HepG2 (cell line): ENCODE data around the gene ZNF853. TPM values are rescaled to one million over a fixed set of nuclear protein-coding genes. Genes with fewer than 3 reads are reported as not detected.

Experiments used
- ATAC-seq: fragments of 200-7000 bp; cut with Tn5 transposase; 3 replicates; pipeline ENCODE4 v1.9.1; 2020; ENCODE audit warnings: mild to moderate bottlenecking, moderate library complexity
- BruUV-seq: library from RNA; stranded (reverse); fragments of 400-500 nt; replicated peaks from 2 replicates; lab custom pipeline; 2021; lab: Mats Ljungman, UMichigan
- CTCF ChIA-PET: fragments of 300-600 bp; formaldehyde crosslinking; extraction: SDS; loops from one replicate; lab custom pipeline; 2021; ENCODE audit warnings: low total read pairs, inconsistent platforms, low intra/inter-chr PET ratio; lab: Yijun Ruan, JAX
- POLR2A ChIA-PET: fragments of 350-600 bp; sonication (Branson Sonifier 250); formaldehyde crosslinking; loops from one replicate; lab custom pipeline; 2020; ENCODE audit warnings: antibody characterized with exemption, inconsistent platforms; lab: Yijun Ruan, JAX
- DNase-seq: peaks from one replicate; pipeline ENCODE4 v3.0.0-alpha.2; 2015; ENCODE audit warnings: low spot score
- FAIRE-seq: peaks from 3 replicates; lab custom pipeline; 2011; peaks lifted over from hg19 to GRCh38; lab: Jason Lieb, UNC
- H2AFZ ChIP-seq: one replicate; pipeline ENCODE4 v1.6.1; 2011; ENCODE audit warnings: low read length, inconsistent platforms
- H3K27ac ChIP-seq: fragments of 300-600 bp; 3 replicates; pipeline ENCODE4 v1.8.0; 2011; ENCODE audit warnings: mixed run types, mild to moderate bottlenecking, mixed read lengths, low read length, inconsistent platforms; ENCODE audit not compliant: insufficient read depth; ENCODE audit errors: extremely low read length
- H3K27me3 ChIP-seq, 2 experiments: fragments of 200-600 bp in 1 of 2; 2 replicates in 1 of 2; 3 replicates in 1 of 2; pipeline versions ENCODE4 v1.6.0 to v1.8.0; 2011; ENCODE audit warnings: low read length in 2 of 2, mild to moderate bottlenecking in 2 of 2, moderate library complexity in 2 of 2, inconsistent platforms in 1 of 2; ENCODE audit not compliant: insufficient read depth in 2 of 2, control insufficient read depth in 1 of 2
- H3K36me3 ChIP-seq, 2 experiments: fragments of 200-600 bp in 1 of 2; replicated peaks in 1 of 2; 2 replicates in 1 of 2; 3 replicates in 1 of 2; pipeline versions ENCODE4 v1.5.1 to v1.8.0; 2011; ENCODE audit warnings: low read length in 2 of 2, inconsistent platforms in 1 of 2; ENCODE audit not compliant: insufficient read depth in 2 of 2, control insufficient read depth in 1 of 2
- H3K4me1 ChIP-seq: 2 replicates; pipeline ENCODE4 v1.5.1; 2012; ENCODE audit warnings: low read length, inconsistent platforms; ENCODE audit not compliant: insufficient read depth
- H3K4me2 ChIP-seq: 2 replicates; pipeline ENCODE4 v1.6.0; 2011; ENCODE audit warnings: low read depth, low read length, inconsistent platforms
- H3K4me3 ChIP-seq, 3 experiments: fragments of 200-600 bp in 1 of 3; sonication (generic), shearing (Covaris generic) in 1 of 3; replicated peaks in 1 of 3; 2 replicates each; pipeline ENCODE4 v1.5.1; 2011 to 2016; ENCODE audit warnings: low read length in 3 of 3, inconsistent platforms in 2 of 3, low read depth in 2 of 3, mild to moderate bottlenecking in 2 of 3, control low read depth in 1 of 3, mixed read lengths in 1 of 3; ENCODE audit not compliant: insufficient read depth in 1 of 3
- H3K79me2 ChIP-seq: one replicate; pipeline ENCODE4 v1.6.1; 2011; ENCODE audit warnings: low read length, inconsistent platforms; ENCODE audit not compliant: insufficient read depth
- H3K9ac ChIP-seq: 2 replicates; pipeline ENCODE4 v1.6.0; 2011; ENCODE audit warnings: mild to moderate bottlenecking, low read depth, low read length, inconsistent platforms; ENCODE audit not compliant: insufficient read depth
- H3K9me3 ChIP-seq: 2 replicates; pipeline ENCODE4 v1.5.1; 2012; ENCODE audit warnings: mild to moderate bottlenecking, low read length
- H4K20me1 ChIP-seq: 2 replicates; pipeline ENCODE4 v1.6.0; 2011; ENCODE audit warnings: inconsistent platforms, mild to moderate bottlenecking, low read length, moderate library complexity; ENCODE audit not compliant: insufficient read depth
- CSRNP1 ChIP-seq: sonication (generic); formaldehyde crosslinking; IDR thresholded peaks from 2 replicates; pipeline ENCODE4 v1.8.1; 2023; ENCODE audit warnings: mild to moderate bottlenecking, missing genetic modification reagents
- EP300 ChIP-seq, 3 experiments: sonication (generic) in 1 of 3; formaldehyde crosslinking in 1 of 3; IDR thresholded peaks; 2 replicates each; pipeline versions ENCODE4 v1.5.1 to v1.6.1; 2011 to 2020; ENCODE audit warnings: low read depth in 2 of 3, low read length in 2 of 3, borderline replicate concordance in 1 of 3, improper control_type of control experiment in 1 of 3, mild to moderate bottlenecking in 1 of 3, missing genetic modification reagents in 1 of 3, moderate library complexity in 1 of 3
- KAT8 ChIP-seq: IDR thresholded peaks from 2 replicates; pipeline ENCODE4 v1.6.1; 2016; ENCODE audit warnings: missing genetic modification reagents, missing compliant biosample characterization
- RBFOX2 ChIP-seq: fragments of 200-400 bp; formaldehyde crosslinking; IDR thresholded peaks from 2 replicates; pipeline ENCODE4 v1.6.1; 2017; ENCODE audit warnings: low read depth, mild to moderate bottlenecking, low read length
- SCMH1 ChIP-seq: sonication (generic); formaldehyde crosslinking; IDR thresholded peaks from 2 replicates; pipeline ENCODE4 v1.9.0; 2021; ENCODE audit warnings: missing genetic modification reagents, mild to moderate bottlenecking, borderline replicate concordance
- TARDBP ChIP-seq: sonication (generic); formaldehyde crosslinking; IDR thresholded peaks from 2 replicates; pipeline ENCODE4 v1.8.0; 2022; ENCODE audit warnings: mild to moderate bottlenecking, missing genetic modification reagents
- TERF1 ChIP-seq: sonication (generic); formaldehyde crosslinking; IDR thresholded peaks from 2 replicates; pipeline ENCODE4 v1.8.0; 2022; ENCODE audit warnings: mild to moderate bottlenecking, missing genetic modification reagents, moderate library complexity
- THAP7 ChIP-seq: sonication (generic); formaldehyde crosslinking; IDR thresholded peaks from 2 replicates; pipeline ENCODE4 v1.8.1; 2023; ENCODE audit warnings: mild to moderate bottlenecking, missing genetic modification reagents
- ZNF782 ChIP-seq: sonication (generic); formaldehyde crosslinking; IDR thresholded peaks from 2 replicates; pipeline ENCODE4 v1.4.0; 2020; ENCODE audit warnings: missing genetic modification reagents, mild to moderate bottlenecking, borderline replicate concordance
- WGBS: methylation state at CpG from one replicate; pipeline ENCODE4 v1.1.6; 2017; ENCODE audit warnings: low lambda C conversion rate; 5-methylcytosine and 5-hydroxymethylcytosine counted together
- in situ Hi-C: cut with HindIII; loops from 2 replicates; pipeline ENCODE4 v1.10.0; 2017; ENCODE audit warnings: low pct_unique_long_range_greater_than_20kb; ENCODE audit not compliant: extremely low pct_ligation_motif_present
- intact Hi-C: fragments of 100-400 bp; cut with micrococcal nuclease; formaldehyde crosslinking; loops from one replicate; pipeline ENCODE4 v1.10.0; 2022; ENCODE audit not compliant: unreplicated experiment
- polyA plus RNA-seq, 8 experiments: library from polyadenylated mRNA; depleted of rRNA in 3 of 8; stranded (reverse) in 7 of 8; unstranded in 1 of 8; fragments of >200 nt; fragmentation: Illumina TruSeq in 4 of 8; extraction: Trizol in 4 of 8; gene quantifications; 2 replicates each; pipeline versions ENCODE4 v1.2.1 to v1.2.3, GENCODE V29; 2011 to 2016; ENCODE audit warnings: low read depth in 4 of 8, missing spikeins in 1 of 8, mixed read lengths in 1 of 8; ENCODE audit not compliant: insufficient read depth in 1 of 8
- total RNA-seq, 5 experiments: library from RNA; depleted of rRNA; stranded (reverse); fragments of >200 nt; fragmentation: Illumina TruSeq; extraction: Trizol; gene quantifications; 2 replicates each; pipeline ENCODE4 v1.2.3, GENCODE V29; 2016; ENCODE audit warnings: low read depth in 1 of 5

ZNF853 gene
- total and polyA plus RNA-seq, 2 of the 13 experiments (the other 11 are each of a cell fraction or from before 2014, with no cell fraction given), result 2.1 to 6.2 TPM

- in situ Hi-C loops, result no loop called here
- Histone ChIP-seq H3K9ac (no peak overlapping the region), H4K20me1 (no peaks in the 10 kb centered on the region), H3K36me3 (peaks cover 19 to 46% of the 10 kb centered on the region in 2 experiments; a peak in 4 of 5 replicates), H2AFZ (no peak overlapping the region), H3K27me3 (no peaks in the 10 kb centered on the region), H3K4me1 (peaks cover 22% of the 10 kb centered on the region), H3K9me3 (no peaks in the 10 kb centered on the region), H3K4me2 (no peak overlapping the region), H3K4me3 (no peak overlapping the region), H3K27ac (no peak overlapping the region), H3K79me2 (peaks cover 11% of the 10 kb centered on the region)
- FAIRE-seq, result no peak
- no peak for ATAC-seq
- intact Hi-C loops, result no loop called here
- ChIA-PET POLR2A (no interaction called here), CTCF (no interaction called here)
- no TSS peak for BruUV-seq
- TF ChIP-seq EP300 (IDR thresholded peaks at IDR 0.05; ENCODE audit: low read depth in 2 of 2, low read length in 2 of 2), result no peak
- no peak for TF ChIP-seq EP300 (CRISPR knock-in tag; IDR thresholded peaks at IDR 0.05; ENCODE audit: borderline replicate concordance)
- TF ChIP-seq RBFOX2, result peak; percentile 41; the same call in 1 of the 2 replicates
- 98% methylated on average over 12 of the region's 22 CpGs for WGBS
- no peak for DNase-seq
Observed at GRCh38 chr7:6642861-6643640, 27.6 kb downstream of the ZNF853 start.

GRCh38 chr7:6643915-6644625 is 28.7 kb downstream of the ZNF853 start:
- Histone ChIP-seq H4K20me1 (no peaks in the 10 kb centered on the region), H3K27ac (no peak overlapping the region), H3K4me1 (peaks cover 12% of the 10 kb centered on the region), H3K79me2 (peaks cover under 1% of the 10 kb centered on the region), H3K27me3 (no peaks in the 10 kb centered on the region), H2AFZ (no peak overlapping the region), H3K4me2 (no peak overlapping the region), H3K9ac (no peak overlapping the region), H3K4me3 (no peak overlapping the region), H3K9me3 (no peaks in the 10 kb centered on the region), H3K36me3 (peaks cover 22 to 48% of the 10 kb centered on the region in 2 experiments; a peak in 4 of 5 replicates)
- 95% methylated on average over 19 of the region's 21 CpGs for WGBS
- FAIRE-seq (no peak), DNase-seq (no peak), ATAC-seq (no peak)
- POLR2A ChIA-PET, result no interaction called here
- in situ Hi-C loops (no loop called here), intact Hi-C loops (no loop called here)
- no TSS peak for BruUV-seq
- CTCF ChIA-PET, result no interaction called here
- TF ChIP-seq KAT8 (CRISPR knock-in tag) (no peak), TARDBP (CRISPR knock-in tag) (no peak), ZNF782 (CRISPR knock-in tag) (no peak), THAP7 (CRISPR knock-in tag) (no peak), SCMH1 (CRISPR knock-in tag) (no peak), TERF1 (no peak), CSRNP1 (CRISPR knock-in tag) (no peak)
